Stimulated activated CD8-positive, alpha-beta memory T cell treated with anti-CD3 and anti-CD28 coated beads, Interleukin-15, amount 100 ng/mL, for 48 hours (primary cell): ENCODE measurements around the gene RNF152.

Experiments
- DNase-seq, 2 donors: peaks; one replicate each; pipeline ENCODE4 v3.0.0-alpha.2; 2020; ENCODE audit warnings: low read depth in 2 of 2

The RNF152 gene

GRCh38 chr18:61854578-61855448 lies 38.0 kb downstream of the RNF152 start:
- no peak for DNase-seq

- DNase-seq: no peak
These were observed 39.0 kb downstream of the RNF152 start for GRCh38 chr18:61853855-61854254.

- DNase-seq: no peak
These were observed 40.3 kb downstream of the RNF152 start for GRCh38 chr18:61852496-61852895.

- DNase-seq: no peak
These were observed 40.8 kb downstream of the RNF152 start for GRCh38 chr18:61851940-61852451.

- no peak for DNase-seq
These were observed 41.5 kb downstream of the RNF152 start for GRCh38 chr18:61851279-61851678.

GRCh38 chr18:61850756-61851155 lies 42.1 kb downstream of the RNF152 start:
- DNase-seq: no peak

- no peak for DNase-seq
These were observed 45.5 kb downstream of the RNF152 start for GRCh38 chr18:61847164-61847791.

GRCh38 chr18:61845197-61845596 lies 47.6 kb downstream of the RNF152 start:
- no peak for DNase-seq

- no peak for DNase-seq
These were observed 48.1 kb downstream of the RNF152 start for GRCh38 chr18:61844726-61845125.

- DNase-seq: no peak
These were observed 50.7 kb downstream of the RNF152 start for GRCh38 chr18:61842146-61842545.

- no peak for DNase-seq
These were observed 51.1 kb downstream of the RNF152 start for GRCh38 chr18:61841706-61842105.

- no peak for DNase-seq
These were observed 52.5 kb downstream of the RNF152 start for GRCh38 chr18:61840324-61840723.

- no peak for DNase-seq
These were observed 54.3 kb downstream of the RNF152 start for GRCh38 chr18:61838521-61838920.

- no peak for DNase-seq
These were observed 58.8 kb downstream of the RNF152 start for GRCh38 chr18:61833978-61834377.

- no peak for DNase-seq
These were observed 59.4 kb downstream of the RNF152 start for GRCh38 chr18:61833387-61833786.

- DNase-seq: no peak
These were observed 59.9 kb downstream of the RNF152 start for GRCh38 chr18:61832858-61833257.

GRCh38 chr18:61831071-61831470 lies 61.7 kb downstream of the RNF152 start:
- no peak for DNase-seq

- no peak for DNase-seq
These were observed 63.7 kb downstream of the RNF152 start for GRCh38 chr18:61829108-61829507.

- DNase-seq: no peak
These were observed 65.2 kb downstream of the RNF152 start for GRCh38 chr18:61827591-61827990.

- DNase-seq: no peak
These were observed 67.4 kb downstream of the RNF152 start for GRCh38 chr18:61825386-61825785.

- no peak for DNase-seq
These were observed 68.0 kb downstream of the RNF152 start for GRCh38 chr18:61824733-61825363.

- DNase-seq: no peak
These were observed 69.2 kb downstream of the RNF152 start for GRCh38 chr18:61823595-61823994.

- no peak for DNase-seq
These were observed 69.9 kb downstream of the RNF152 start for GRCh38 chr18:61822879-61823278.
